Stomach (tissue), 9 donors: Measurements from ENCODE around the gene HSPA5. TPM values are rescaled to one million over a fixed set of nuclear protein-coding genes. Genes with fewer than 3 reads are reported as not detected.

Experiments used
- DNase-seq, 2 donors: peaks; one replicate each; pipeline versions ENCODE4 v3.0.0 to v3.0.0-alpha.2; 2013 to 2019
- H3K27ac ChIP-seq, 5 donors: fragments of 200-600 bp in 4 of 5; sonication (generic) in 4 of 5; one replicate each; pipeline ENCODE4 v1.5.1; 2013 to 2019; ENCODE audit warnings: mild to moderate bottlenecking in 1 of 5, moderate library complexity in 1 of 5
- H3K27me3 ChIP-seq, 3 donors: fragments of 200-600 bp; sonication (generic); one replicate each; pipeline ENCODE4 v1.5.1; 2017 to 2019; ENCODE audit warnings: mixed run types in 1 of 3
- H3K36me3 ChIP-seq, 4 donors: fragments of 200-600 bp; sonication (generic); 1 replicate in 3 of 4; 2 replicates in 1 of 4; pipeline ENCODE4 v1.5.1; 2016 to 2019
- H3K4me1 ChIP-seq, 4 donors: fragments of 200-600 bp; sonication (generic); one replicate each; pipeline ENCODE4 v1.5.1; 2016 to 2019
- H3K4me3 ChIP-seq, 4 donors: fragments of 200-600 bp; sonication (generic) in 3 of 4; one replicate each; pipeline ENCODE4 v1.5.1; 2016 to 2019; ENCODE audit warnings: mild to moderate bottlenecking in 1 of 4
- H3K9me3 ChIP-seq, 4 donors: fragments of 200-600 bp; sonication (generic); one replicate each; pipeline ENCODE4 v1.5.1; 2016 to 2019
- EP300 ChIP-seq: sonication (generic); formaldehyde crosslinking; IDR thresholded peaks from one replicate; pipeline ENCODE4 v1.6.1; 2017; ENCODE audit warnings: antibody characterized with exemption
- POLR2A ChIP-seq, 4 donors: fragments of 450-650 bp; IDR thresholded peaks; one replicate each; pipeline ENCODE4 v1.6.1; 2016; ENCODE audit warnings: antibody characterized with exemption in 4 of 4, control low read depth in 2 of 4, mild to moderate bottlenecking in 1 of 4, moderate library complexity in 1 of 4
- POLR2AphosphoS5 ChIP-seq, 3 donors: sonication (generic); formaldehyde crosslinking; IDR thresholded peaks; one replicate each; pipeline ENCODE4 v1.6.1; 2016; ENCODE audit warnings: antibody characterized with exemption in 3 of 3
- WGBS, 5 donors: extraction: QIAGEN DNeasy Blood & Tissue Kit in 3 of 5; methylation state at CpG; one replicate each; pipeline versions ENCODE4 v1.1.5 to v1.1.7; 2013 to 2018; 5-methylcytosine and 5-hydroxymethylcytosine counted together
- intact Hi-C: fragments of 100-400 bp; cut with DNase I; formaldehyde crosslinking; loops from one replicate; pipeline ENCODE4 v1.15.1; 2023; ENCODE audit warnings: low total_unique reads
- polyA plus RNA-seq, 3 donors: library from polyadenylated mRNA; stranded (reverse); fragments of 200-250 nt; gene quantifications; one replicate each; pipeline ENCODE4 v1.2.3, GENCODE V29; 2013
- total RNA-seq, 5 donors: library from RNA; depleted of rRNA; stranded (reverse); fragments of >200 nt; gene quantifications; one replicate each; pipeline versions ENCODE4 v1.1.0 to v1.2.3, GENCODE V29; 2014 to 2016
- TF ChIP-seq, protein P1 (sequence below), 7 experiments: fragments of 450-650 bp in 4 of 7; fragments of 200-600 bp in 3 of 7; sonication (generic) in 3 of 7; IDR thresholded peaks; one replicate each; pipeline ENCODE4 v1.5.1; 2016 to 2019; ENCODE audit warnings: antibody characterized with exemption in 7 of 7, control low read depth in 2 of 7, mild to moderate bottlenecking in 1 of 7
- donor health status: healthy with polysubstance abuse.
- donor health status: Bipolar disorder and iron deficiency.
- donor health status: healthy.

HSPA5 gene
- total and polyA plus RNA-seq, 8 donors = 21.5 to 142 (median 83.6) TPM

DNA sequence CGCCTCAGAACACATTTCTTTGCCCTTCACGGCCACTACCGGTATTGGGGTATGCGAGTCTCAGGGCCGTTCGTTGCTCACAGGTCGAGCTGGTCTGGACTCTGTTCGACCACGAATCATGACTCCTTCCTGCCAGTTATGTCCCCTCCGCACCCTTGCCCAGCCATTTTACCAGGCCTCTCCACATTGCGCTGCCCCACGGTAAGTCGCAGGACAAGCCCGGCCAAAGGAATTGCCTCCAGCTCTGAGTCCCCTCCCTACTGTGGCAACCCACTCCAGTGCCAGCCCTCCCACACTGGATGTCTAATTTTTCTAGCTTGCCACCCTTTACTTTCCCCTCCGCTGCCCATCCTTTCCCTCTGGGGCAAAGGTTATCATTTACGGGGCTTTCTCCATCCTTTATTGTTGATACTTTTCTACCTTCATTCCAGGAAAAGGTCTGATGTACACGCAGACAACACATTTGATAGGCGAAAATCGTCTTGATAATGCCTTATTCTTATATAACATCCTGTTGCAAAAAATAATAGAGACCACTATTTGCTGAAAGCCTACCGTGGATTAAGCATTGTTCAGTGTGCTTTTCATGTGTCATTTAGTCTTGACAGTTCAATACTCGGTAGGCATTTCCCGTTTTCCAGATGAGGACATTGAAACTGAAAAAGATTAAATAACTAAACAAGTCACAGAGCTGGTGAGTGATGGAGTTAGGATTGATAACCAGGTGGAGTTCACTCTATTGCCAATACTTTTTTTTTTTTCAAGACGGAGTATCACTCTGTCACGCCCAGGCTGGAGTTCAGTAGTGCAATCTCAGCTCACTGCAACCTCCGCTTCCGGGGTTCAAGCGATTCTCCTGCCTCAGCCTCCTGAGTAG is 958 bp upstream of the HSPA5 start:
- Histone ChIP-seq H3K9me3 (no peaks in the 10 kb centered on the region), H3K27me3 (no peaks in the 10 kb centered on the region), H3K36me3 (peaks cover 22 to 32% (median 27%) of the 10 kb centered on the region in 4 donors), H3K4me1 (peaks cover 23 to 50% (median 38%) of the 10 kb centered on the region in 4 donors), H3K27ac (peak overlapping the region; percentile 84 to 97 (median 96)), H3K4me3 (peak overlapping the region; percentile 73 to 93 (median 80))
- intact Hi-C loops = no loop called here
- DNase-seq = peak; percentile 27 to 72
- TF ChIP-seq EP300 = no peak
- TF ChIP-seq, protein P1, sequence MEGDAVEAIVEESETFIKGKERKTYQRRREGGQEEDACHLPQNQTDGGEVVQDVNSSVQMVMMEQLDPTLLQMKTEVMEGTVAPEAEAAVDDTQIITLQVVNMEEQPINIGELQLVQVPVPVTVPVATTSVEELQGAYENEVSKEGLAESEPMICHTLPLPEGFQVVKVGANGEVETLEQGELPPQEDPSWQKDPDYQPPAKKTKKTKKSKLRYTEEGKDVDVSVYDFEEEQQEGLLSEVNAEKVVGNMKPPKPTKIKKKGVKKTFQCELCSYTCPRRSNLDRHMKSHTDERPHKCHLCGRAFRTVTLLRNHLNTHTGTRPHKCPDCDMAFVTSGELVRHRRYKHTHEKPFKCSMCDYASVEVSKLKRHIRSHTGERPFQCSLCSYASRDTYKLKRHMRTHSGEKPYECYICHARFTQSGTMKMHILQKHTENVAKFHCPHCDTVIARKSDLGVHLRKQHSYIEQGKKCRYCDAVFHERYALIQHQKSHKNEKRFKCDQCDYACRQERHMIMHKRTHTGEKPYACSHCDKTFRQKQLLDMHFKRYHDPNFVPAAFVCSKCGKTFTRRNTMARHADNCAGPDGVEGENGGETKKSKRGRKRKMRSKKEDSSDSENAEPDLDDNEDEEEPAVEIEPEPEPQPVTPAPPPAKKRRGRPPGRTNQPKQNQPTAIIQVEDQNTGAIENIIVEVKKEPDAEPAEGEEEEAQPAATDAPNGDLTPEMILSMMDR (IDR thresholded peaks at IDR 0.05) = no peak
- no peak for TF ChIP-seq POLR2AphosphoS5 (IDR thresholded peaks at IDR 0.05)
- TF ChIP-seq POLR2A (IDR thresholded peaks at IDR 0.05) = no peak
- WGBS, 5 donors = 17 to 21% (median 18%) methylated on average over 27 of the region's 27 CpGs

GRCh38 chr9:125240649-125240999 is 519 bp downstream of the HSPA5 start:
- Histone ChIP-seq H3K36me3 (peaks cover 33 to 47% (median 42%) of the 10 kb centered on the region in 4 donors), H3K27me3 (no peaks in the 10 kb centered on the region), H3K27ac (peak overlapping the region; percentile 94 to 98 (median 97)), H3K4me1 (peaks cover 37 to 65% (median 52%) of the 10 kb centered on the region in 4 donors), H3K4me3 (peak overlapping the region; percentile 73 to 93 (median 80)), H3K9me3 (no peaks in the 10 kb centered on the region)
- TF ChIP-seq EP300 (no peak), POLR2AphosphoS5 (IDR thresholded peaks at IDR 0.05) (no peak), POLR2A (IDR thresholded peaks at IDR 0.05) (no peak)
- TF ChIP-seq, protein P1 (IDR thresholded peaks at IDR 0.05) = no peak
- intact Hi-C loops = no loop called here
- 0% methylated on average over 11 to 33 of the region's 33 CpGs for WGBS, 5 donors
- peak; percentile 50 to 77 for DNase-seq

DNA sequence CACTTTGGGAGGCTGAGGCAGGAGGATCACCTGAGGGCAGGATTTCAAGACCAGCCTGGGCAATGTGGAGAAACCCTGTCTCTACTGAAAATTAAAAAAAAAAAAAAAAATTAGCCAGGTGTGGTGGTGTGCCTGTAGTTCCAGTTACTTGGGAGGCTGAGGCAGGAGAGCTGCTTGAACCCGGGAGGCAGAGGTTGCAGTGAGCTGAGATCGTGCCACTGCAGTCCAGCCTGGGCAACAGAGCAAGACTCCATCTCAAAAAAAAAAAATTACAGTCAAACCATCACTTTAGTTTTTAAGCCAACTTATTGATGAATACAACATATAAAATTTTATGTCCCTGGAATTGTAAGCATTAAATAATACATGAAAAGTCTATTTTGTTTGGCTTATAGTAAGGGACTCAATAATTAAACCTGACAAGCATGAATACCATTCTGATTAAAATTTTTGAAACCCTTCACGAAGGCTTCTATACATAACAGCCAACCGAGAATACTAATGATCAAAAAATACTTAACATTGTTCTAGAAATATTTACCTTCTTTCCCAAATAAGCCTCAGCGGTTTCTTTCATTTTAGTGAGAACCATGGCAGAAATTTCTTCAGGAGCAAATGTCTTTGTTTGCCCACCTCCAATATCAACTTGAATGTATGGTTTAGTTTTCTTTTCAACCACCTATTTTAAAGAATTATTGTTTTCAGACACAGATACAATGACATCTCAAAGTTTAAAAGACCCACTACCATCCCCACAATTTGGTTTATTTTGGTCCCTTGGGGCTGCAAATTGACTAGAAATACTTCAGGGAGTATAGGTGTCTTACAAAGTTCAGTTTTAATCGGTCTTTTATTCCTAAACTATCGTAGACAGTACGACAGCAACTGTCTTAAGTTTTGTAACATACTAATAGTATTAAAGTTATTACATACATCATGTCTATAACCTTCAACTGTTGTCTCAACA is 1.2 kb downstream of the HSPA5 start:
- H3K9me3 ChIP-seq = no peaks in the 10 kb centered on the region
- H3K4me1 ChIP-seq = peaks cover 45 to 72% (median 59%) of the 10 kb centered on the region in 4 donors
- no peak for DNase-seq
- H3K27me3 ChIP-seq = no peaks in the 10 kb centered on the region
- intact Hi-C loops = no loop called here
- 6 to 15% (median 7%) methylated on average over 8 of the region's 8 CpGs for WGBS, 5 donors
- peak overlapping the region; percentile 73 to 93 (median 80) for H3K4me3 ChIP-seq
- H3K27ac ChIP-seq = peak overlapping the region in 4 of 5 donors; percentile 94 to 97 (median 96)
- TF ChIP-seq, protein P1 (IDR thresholded peaks at IDR 0.05) = no peak
- TF ChIP-seq POLR2AphosphoS5 (IDR thresholded peaks at IDR 0.05) (no peak), POLR2A (IDR thresholded peaks at IDR 0.05) (no peak), EP300 (no peak)
- H3K36me3 ChIP-seq = peaks cover 40 to 54% (median 49%) of the 10 kb centered on the region in 4 donors

DNA sequence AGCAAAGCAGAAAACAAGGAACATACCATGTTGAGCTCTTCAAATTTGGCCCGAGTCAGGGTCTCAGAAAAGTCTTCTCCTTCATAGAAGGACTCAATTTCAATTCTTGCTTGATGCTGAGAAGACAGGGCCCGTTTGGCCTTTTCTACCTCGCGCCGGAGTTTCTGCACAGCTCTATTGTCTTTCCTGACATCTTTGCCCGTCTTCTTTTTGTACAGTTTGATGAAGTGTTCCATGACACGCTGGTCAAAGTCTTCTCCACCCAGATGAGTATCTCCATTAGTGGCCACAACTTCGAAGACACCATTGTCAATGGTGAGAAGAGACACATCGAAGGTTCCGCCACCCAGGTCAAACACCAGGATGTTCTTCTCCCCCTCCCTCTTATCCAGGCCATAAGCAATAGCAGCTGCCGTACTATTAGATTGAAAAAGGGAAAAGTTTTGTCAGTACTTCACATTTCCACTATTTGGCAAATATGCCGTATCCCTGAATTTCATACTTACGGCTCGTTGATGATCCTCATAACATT is 2.2 kb downstream of the HSPA5 start:
- H3K4me1 ChIP-seq = peaks cover 47 to 78% (median 63%) of the 10 kb centered on the region in 4 donors
- peak overlapping the region; percentile 73 to 93 (median 80) for H3K4me3 ChIP-seq

More for the DNA sequence above, 2.2 kb downstream of the HSPA5 start:
- Histone ChIP-seq H3K36me3 (peaks cover 41 to 61% (median 56%) of the 10 kb centered on the region in 4 donors), H3K9me3 (no peaks in the 10 kb centered on the region), H3K27ac (peak overlapping the region in 2 of 5 donors; percentile 96 to 97), H3K27me3 (no peaks in the 10 kb centered on the region)
- intact Hi-C loops = no loop called here
- no peak for TF ChIP-seq POLR2A (IDR thresholded peaks at IDR 0.05)
- TF ChIP-seq, protein P1 (IDR thresholded peaks at IDR 0.05) = no peak
- no peak for TF ChIP-seq POLR2AphosphoS5 (IDR thresholded peaks at IDR 0.05)
- no peak for TF ChIP-seq EP300
- whole genome bisulfite sequencing, 5 donors = 32 to 68% (median 51%) methylated on average over 14 of the region's 14 CpGs
- no peak for DNase-seq
